Keratinocyte (primary cell): ENCODE results near the gene ELOA. TPM values are rescaled to one million over a fixed set of nuclear protein-coding genes. Genes with fewer than 3 reads are reported as not detected.
A peak's percentile ranks its signal among the peaks of the same experiment; 100 is the strongest.

Experiments
- DNase-seq: peaks from one replicate; pipeline ENCODE4 v3.0.0-alpha.2; 2011; ENCODE audit warnings: low read depth, missing footprints, low spot score
- FAIRE-seq: peaks from 2 replicates; lab custom pipeline; 2011; peaks lifted over from hg19 to GRCh38; lab: Jason Lieb, UNC
- H2AFZ ChIP-seq: 2 replicates; pipeline ENCODE4 v1.6.0; 2012; ENCODE audit warnings: low read length, control low read depth, inconsistent platforms; ENCODE audit not compliant: control insufficient read depth
- H3K27ac ChIP-seq: 2 replicates; pipeline ENCODE4 v1.5.1; 2011; ENCODE audit warnings: low read length; ENCODE audit not compliant: control insufficient read depth, insufficient read depth
- H3K27me3 ChIP-seq: 3 replicates; pipeline ENCODE4 v1.6.0; 2011; ENCODE audit warnings: low read length; ENCODE audit not compliant: control insufficient read depth, insufficient read depth; ENCODE audit errors: extremely low read depth
- H3K36me3 ChIP-seq, 2 experiments: 2 replicates in 1 of 2; 3 replicates in 1 of 2; pipeline ENCODE4 v1.5.1; 2011; ENCODE audit warnings: low read length in 2 of 2, mild to moderate bottlenecking in 1 of 2; ENCODE audit not compliant: control insufficient read depth in 2 of 2, insufficient read depth in 2 of 2; ENCODE audit errors: extremely low read depth in 1 of 2
- H3K4me1 ChIP-seq: 3 replicates; pipeline ENCODE4 v1.5.1; 2011; ENCODE audit warnings: low read length; ENCODE audit not compliant: control insufficient read depth, insufficient read depth; ENCODE audit errors: extremely low read depth
- H3K4me2 ChIP-seq: 3 replicates; pipeline ENCODE4 v1.6.0; 2011; ENCODE audit warnings: low read depth, low read length; ENCODE audit not compliant: control insufficient read depth, insufficient read depth; ENCODE audit errors: extremely low read depth
- H3K4me3 ChIP-seq, 3 experiments: fragments of 200-600 bp in 1 of 3; sonication (generic) in 1 of 3; 2 replicates in 2 of 3; 3 replicates in 1 of 3; pipeline ENCODE4 v1.5.1; 2011 to 2016; ENCODE audit warnings: low read length in 3 of 3, mild to moderate bottlenecking in 3 of 3, control low read depth in 2 of 3, inconsistent platforms in 1 of 3, low read depth in 1 of 3, mixed read lengths in 1 of 3, mixed run types in 1 of 3, moderate library complexity in 1 of 3; ENCODE audit not compliant: control insufficient read depth in 2 of 3, insufficient read depth in 2 of 3; ENCODE audit errors: extremely low read depth in 1 of 3
- H3K79me2 ChIP-seq: 2 replicates; pipeline ENCODE4 v1.6.0; 2012; ENCODE audit warnings: low read length; ENCODE audit not compliant: control insufficient read depth, insufficient read depth
- H3K9ac ChIP-seq: 3 replicates; pipeline ENCODE4 v1.6.0; 2011; ENCODE audit warnings: low read length; ENCODE audit not compliant: control insufficient read depth, insufficient read depth; ENCODE audit errors: extremely low read depth
- H3K9me1 ChIP-seq: 3 replicates; pipeline ENCODE4 v1.6.0; 2011; ENCODE audit warnings: low read length; ENCODE audit not compliant: control insufficient read depth, insufficient read depth; ENCODE audit errors: extremely low read depth
- H3K9me3 ChIP-seq: 2 replicates; pipeline ENCODE4 v1.5.1; 2012; ENCODE audit warnings: low read depth, low read length; ENCODE audit not compliant: control insufficient read depth
- H4K20me1 ChIP-seq: 3 replicates; pipeline ENCODE4 v1.6.0; 2011; ENCODE audit warnings: low read length; ENCODE audit not compliant: control insufficient read depth, insufficient read depth; ENCODE audit errors: extremely low read depth
- EZH2 ChIP-seq: IDR thresholded peaks from one replicate; pipeline ENCODE4 v1.6.1; 2012; ENCODE audit warnings: inconsistent platforms, mild to moderate bottlenecking, low read length, moderate library complexity
- dilution Hi-C: fragments of 300-500 bp; cut with MboI; formaldehyde crosslinking; loops from one replicate; pipeline ENCODE4 v1.7.0; 2020; ENCODE audit warnings: low sequenced_read_pairs; ENCODE audit not compliant: extremely low pct_ligation_motif_present
- polyA plus RNA-seq, 5 experiments: library from polyadenylated mRNA; depleted of rRNA in 3 of 5; stranded (reverse) in 3 of 5; stranded (forward) in 1 of 5; unstranded in 1 of 5; fragments of >200 nt; gene quantifications; 1 replicate in 1 of 5; 2 replicates in 3 of 5; 3 replicates in 1 of 5; pipeline versions ENCODE4 v1.2.1 to v1.2.3, GENCODE V29; 2011 to 2012; ENCODE audit warnings: missing spikeins in 2 of 5, low read depth in 1 of 5, low replicate concordance in 1 of 5
- TF ChIP-seq, protein P1 (sequence below), 3 experiments: IDR thresholded peaks in 1 of 3; conservative IDR thresholded peaks in 1 of 3; optimal IDR thresholded peaks in 1 of 3; 2 replicates in 2 of 3; 3 replicates in 1 of 3; pipeline versions ENCODE3 to v1.5.1; 2011; ENCODE audit warnings: low read length in 3 of 3, mild to moderate bottlenecking in 3 of 3, moderate library complexity in 2 of 3, control low read depth in 1 of 3, inconsistent platforms in 1 of 3; ENCODE audit not compliant: insufficient read depth in 2 of 3; ENCODE audit errors: extremely low read depth in 1 of 3

The ELOA gene
- polyA plus RNA-seq, 1 donor (not counting 4 experiments of a cell fraction or from before 2014, with no cell fraction given): 31.8 TPM

DNA sequence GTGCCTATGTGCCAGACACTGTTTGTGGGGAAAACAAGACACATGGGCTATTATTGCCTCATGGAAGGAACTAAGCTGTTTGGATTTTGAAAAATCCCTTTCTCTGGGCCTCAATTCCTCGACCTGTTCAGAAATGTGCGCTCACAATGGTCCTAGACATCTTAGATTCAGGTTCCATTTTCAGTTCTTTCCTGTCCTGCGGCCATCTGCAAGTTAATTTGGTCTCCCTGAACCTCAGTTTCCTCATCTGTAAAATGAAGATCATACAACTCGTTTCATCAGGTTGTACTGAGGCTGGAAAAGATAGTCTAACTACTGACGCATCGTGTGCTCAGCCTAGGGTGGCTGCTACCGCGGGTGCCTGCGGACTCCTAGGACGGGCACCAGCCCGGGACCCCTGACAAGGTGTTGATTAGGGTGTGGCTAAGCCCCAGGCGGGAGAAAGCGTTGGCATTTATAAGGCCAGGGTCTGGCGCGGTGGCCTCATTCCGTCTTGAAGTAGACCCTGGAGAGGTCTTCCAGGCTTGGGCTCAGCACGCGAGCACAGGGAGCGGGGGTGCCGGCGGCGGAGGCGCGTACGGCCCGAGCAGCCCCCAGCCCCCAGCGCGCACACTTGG lies 493 bp upstream of the ELOA start:
- no peaks in the 10 kb centered on the region for H4K20me1 ChIP-seq
- DNase-seq (no peak), FAIRE-seq (no peak)
- no peak for TF ChIP-seq EZH2
- TF ChIP-seq, protein P1, sequence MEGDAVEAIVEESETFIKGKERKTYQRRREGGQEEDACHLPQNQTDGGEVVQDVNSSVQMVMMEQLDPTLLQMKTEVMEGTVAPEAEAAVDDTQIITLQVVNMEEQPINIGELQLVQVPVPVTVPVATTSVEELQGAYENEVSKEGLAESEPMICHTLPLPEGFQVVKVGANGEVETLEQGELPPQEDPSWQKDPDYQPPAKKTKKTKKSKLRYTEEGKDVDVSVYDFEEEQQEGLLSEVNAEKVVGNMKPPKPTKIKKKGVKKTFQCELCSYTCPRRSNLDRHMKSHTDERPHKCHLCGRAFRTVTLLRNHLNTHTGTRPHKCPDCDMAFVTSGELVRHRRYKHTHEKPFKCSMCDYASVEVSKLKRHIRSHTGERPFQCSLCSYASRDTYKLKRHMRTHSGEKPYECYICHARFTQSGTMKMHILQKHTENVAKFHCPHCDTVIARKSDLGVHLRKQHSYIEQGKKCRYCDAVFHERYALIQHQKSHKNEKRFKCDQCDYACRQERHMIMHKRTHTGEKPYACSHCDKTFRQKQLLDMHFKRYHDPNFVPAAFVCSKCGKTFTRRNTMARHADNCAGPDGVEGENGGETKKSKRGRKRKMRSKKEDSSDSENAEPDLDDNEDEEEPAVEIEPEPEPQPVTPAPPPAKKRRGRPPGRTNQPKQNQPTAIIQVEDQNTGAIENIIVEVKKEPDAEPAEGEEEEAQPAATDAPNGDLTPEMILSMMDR (optimal IDR thresholded peaks at IDR 0.05 in 1 of 3, IDR thresholded peaks at IDR 0.05 in 1 of 3, conservative IDR thresholded peaks at IDR 0.05 in 1 of 3; ENCODE audit: extremely low read depth in 1 of 3, insufficient read depth in 2 of 3, low read length in 3 of 3): no peak
- H3K9ac ChIP-seq: peak overlapping the region; percentile 87
- H3K27me3 ChIP-seq: no peaks in the 10 kb centered on the region
- H3K9me3 ChIP-seq: no peaks in the 10 kb centered on the region
- H3K4me2 ChIP-seq: peak overlapping the region; percentile 97
- peaks cover 44% of the 10 kb centered on the region for H3K79me2 ChIP-seq
- peak overlapping the region; percentile 69 to 89 (median 74) for H3K4me3 ChIP-seq
- H3K4me1 ChIP-seq: peaks cover 27% of the 10 kb centered on the region
- dilution Hi-C loops: no loop called here
- peaks cover 5% of the 10 kb centered on the region for H3K9me1 ChIP-seq
- peak overlapping the region; percentile 90 for H2AFZ ChIP-seq
- peaks cover 4 to 6% of the 10 kb centered on the region in 2 experiments for H3K36me3 ChIP-seq
- H3K27ac ChIP-seq: peak overlapping the region; percentile 42

DNA sequence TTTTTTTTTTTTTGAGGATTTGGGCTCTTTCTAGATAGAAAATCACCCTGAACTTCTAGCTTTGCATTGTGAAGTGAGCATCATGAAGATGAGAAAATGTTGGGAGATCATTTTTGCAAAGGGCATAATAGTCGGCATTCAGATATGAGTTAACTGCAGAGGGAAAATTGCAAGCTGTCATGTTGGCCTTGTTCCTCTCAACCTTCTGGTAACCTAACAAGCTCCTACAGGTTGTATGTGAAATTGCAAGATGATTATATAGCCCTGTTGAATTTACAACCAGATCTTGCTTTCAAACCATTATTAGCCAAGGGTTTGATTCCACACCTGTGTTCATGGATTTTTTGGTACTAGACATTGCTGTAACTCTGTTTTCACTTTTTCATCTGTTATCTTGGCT lies 2.2 kb downstream of the ELOA start:
- peak; percentile 81 for FAIRE-seq
- peak overlapping the region in 1 of 3 experiments; percentile 69 for H3K4me3 ChIP-seq
- H3K36me3 ChIP-seq: peaks cover 5 to 16% of the 10 kb centered on the region in 2 experiments
- H3K4me2 ChIP-seq: peak overlapping the region; percentile 88
- peaks cover 5% of the 10 kb centered on the region for H3K9me1 ChIP-seq
- H3K4me1 ChIP-seq: peaks cover 30% of the 10 kb centered on the region
- TF ChIP-seq, protein P1 (optimal IDR thresholded peaks at IDR 0.05 in 1 of 3, IDR thresholded peaks at IDR 0.05 in 1 of 3, conservative IDR thresholded peaks at IDR 0.05 in 1 of 3; ENCODE audit: extremely low read depth in 1 of 3, insufficient read depth in 2 of 3, low read length in 3 of 3): peak in 2 of 3 experiments; percentile 24 to 61
- no peak for TF ChIP-seq EZH2
- no peaks in the 10 kb centered on the region for H3K9me3 ChIP-seq
- peak overlapping the region; percentile 4 for H3K9ac ChIP-seq
- DNase-seq: peak; percentile 41
- H3K27me3 ChIP-seq: no peaks in the 10 kb centered on the region
- H2AFZ ChIP-seq: no peak overlapping the region
- dilution Hi-C loops: no loop called here
- peaks cover 64% of the 10 kb centered on the region for H3K79me2 ChIP-seq
- H3K27ac ChIP-seq: no peak overlapping the region
- peaks cover 6% of the 10 kb centered on the region for H4K20me1 ChIP-seq
